Measurements from ENCODE around the gene UACA.
A peak's percentile ranks its signal among the peaks of the same experiment; 100 is the strongest.

The UACA gene

DNA sequence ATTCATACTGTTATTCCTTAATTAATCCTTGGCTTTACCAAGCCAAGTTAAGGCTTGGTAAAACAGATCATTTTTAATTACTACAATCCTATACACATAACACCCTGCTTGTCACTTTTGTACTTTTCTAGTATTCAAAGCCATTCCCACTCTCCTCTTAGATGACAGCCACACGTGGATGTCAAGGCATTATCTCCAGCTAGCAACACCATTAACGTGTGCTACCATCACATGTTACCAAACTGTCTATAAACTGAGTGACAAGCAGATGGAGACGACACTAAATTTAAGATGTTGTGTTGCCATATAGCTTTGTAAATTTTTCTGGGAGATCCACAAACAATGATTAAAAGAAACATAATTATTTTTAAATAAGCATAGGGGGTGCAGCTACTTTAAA is 103.7 kb downstream of the UACA start:
- DNase-seq (ENCODE audit: low spot score), result no peak

DNA sequence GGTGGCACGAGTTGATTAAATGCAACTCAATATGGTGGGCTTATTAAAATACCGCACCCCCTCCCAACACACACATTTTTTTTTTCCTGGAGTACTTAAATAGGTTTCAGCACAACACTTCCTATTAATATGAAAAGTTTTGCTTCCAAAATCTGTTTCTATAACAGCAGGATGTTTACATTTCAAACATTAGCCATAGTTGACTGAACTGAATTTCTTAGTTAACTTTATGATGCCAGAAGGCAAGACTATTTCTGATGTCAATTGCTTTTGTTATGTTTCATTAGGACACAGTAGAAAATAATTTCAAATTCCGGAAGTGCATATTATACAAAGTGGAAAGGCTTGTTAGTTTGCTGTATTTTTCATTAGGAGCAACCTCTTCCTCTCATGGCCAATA is 104.7 kb downstream of the UACA start:
- DNase-seq (ENCODE audit: low spot score), result no peak

DNA sequence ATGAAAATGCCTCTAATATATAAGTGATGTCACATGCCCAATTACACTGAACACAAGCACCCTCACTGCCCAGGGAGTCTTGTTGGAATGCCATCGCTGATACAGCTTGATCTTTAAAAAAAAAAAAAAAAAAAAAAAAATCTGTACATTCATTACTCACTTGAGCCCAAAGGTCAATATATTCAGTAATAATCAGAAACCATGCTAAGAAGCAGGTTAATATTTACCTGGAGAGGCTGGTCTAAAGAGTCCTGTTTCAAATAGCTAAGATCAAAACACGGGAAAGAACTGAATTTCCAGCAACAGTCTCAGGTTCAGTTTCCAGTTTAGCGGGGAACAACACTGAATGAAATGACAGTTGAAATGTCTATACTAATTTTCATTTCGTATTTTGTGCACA is 109.9 kb downstream of the UACA start:
- no peak for DNase-seq (ENCODE audit: low spot score)

DNA sequence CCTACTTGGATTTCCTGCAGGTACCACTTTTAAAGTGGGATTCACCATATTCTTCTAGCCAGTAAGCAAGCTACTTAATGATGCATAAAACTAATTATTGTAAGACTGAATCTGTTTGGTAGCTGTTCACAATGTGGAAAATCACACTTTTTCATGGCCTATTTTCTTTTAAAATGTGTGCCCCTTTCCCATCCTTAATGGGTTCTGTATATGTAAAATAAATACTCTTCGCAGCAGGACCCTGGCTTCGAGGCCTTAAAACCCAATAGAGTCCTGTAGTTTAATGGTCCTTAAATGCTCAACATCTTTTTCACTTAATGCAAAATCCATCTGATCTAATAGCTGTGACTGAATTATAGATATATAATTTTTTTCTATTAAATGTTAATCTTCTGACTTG is 111.0 kb downstream of the UACA start:
- no peak for DNase-seq (ENCODE audit: low spot score)

DNA sequence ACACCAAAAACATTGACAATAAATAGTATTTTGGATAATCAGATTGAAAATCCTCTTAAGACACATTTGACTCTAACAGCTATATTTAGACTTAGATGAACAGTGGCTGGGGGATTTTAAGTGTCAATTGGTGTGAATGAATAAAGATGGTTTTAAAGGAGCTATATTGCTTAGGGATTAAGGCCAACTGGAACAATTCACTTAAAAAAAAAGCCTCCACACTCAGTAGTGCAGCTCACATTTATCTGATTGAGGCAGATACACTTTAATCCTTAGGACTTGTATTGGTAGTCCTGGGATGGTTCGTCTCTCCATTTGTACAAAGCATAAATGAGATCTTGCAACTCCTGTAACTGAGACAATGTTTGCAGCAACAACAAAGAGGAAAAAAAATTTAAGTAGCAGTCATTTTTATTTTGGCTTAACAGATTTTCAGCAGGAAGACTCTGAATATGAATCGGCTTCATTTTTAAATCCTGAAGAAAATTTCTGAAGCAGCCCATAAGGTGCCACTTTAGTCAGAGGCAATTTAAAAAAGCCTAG is 112.0 kb downstream of the UACA start:
- DNase-seq (ENCODE audit: low spot score), result no peak

DNA sequence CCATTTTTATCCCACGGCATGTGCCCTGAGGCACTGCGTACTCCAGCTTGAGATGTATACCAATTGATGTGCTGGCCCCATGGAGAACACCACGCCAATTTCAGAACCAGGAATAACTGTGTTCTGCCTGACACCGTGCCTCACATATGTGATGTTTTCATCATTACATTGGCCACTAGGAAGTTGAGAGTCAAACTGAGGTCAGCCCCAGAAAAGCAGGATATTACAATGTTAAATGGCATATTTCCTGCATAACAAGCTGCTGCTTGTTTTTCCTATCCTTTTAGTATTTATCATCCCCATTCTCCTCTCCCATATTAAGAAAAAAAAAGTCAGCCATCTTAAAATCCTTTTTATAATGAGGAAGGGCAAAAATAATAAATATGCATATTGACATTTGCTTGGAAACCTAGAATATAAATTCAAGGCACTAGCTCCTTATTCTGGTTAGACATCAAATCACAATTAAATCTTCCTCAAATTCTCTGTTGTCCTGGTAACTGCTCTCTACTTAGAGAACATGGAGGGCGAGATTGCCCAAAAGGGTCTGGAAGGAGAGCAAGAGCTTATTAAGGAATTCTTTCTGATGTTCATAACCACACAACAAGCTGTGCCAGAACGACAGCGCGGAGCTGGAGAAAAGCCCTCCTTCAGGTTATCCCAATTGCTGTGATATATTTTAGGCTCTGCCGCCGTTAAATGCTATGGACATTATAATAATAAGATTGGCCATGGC is 112.6 kb downstream of the UACA start:
- no peak for DNase-seq (ENCODE audit: low spot score)

DNA sequence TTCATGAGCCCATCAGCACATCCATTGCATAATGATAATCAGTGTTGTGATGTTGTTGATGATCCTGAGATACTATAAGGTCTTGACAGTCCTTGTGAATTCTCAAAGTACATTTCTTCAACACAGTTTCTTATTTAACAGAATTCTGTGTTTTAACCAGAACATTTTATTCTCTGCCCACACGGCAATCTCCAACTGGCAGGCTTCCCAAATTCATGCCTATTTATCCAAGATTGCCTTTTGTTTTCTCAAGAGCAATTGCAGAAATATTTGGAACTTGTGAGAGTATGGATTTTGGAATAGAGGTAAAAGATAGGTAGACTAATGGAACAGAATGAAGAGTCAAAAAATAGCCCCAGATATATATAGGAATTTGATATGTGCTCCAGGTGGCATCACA is 116.0 kb downstream of the UACA start:
- DNase-seq (ENCODE audit: low spot score), result no peak

DNA sequence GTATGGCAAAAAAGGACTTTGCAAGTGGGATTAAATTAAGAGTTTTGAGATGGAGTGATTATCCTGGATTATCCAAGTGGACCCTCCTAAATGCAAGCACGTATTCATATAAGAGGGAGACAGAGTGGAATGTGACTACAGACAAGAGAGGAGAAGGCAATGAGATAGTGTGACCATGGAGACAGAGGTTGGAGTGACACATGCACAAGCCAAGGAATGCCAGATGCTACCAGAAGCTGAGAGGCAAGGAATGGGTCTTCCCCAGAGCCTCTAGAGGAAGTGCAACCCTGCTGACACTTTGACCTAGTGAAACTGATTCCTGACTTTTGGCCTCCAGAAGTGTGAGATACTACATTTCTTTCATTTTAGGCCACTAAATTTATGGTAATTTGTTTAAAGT is 117.2 kb downstream of the UACA start:
- DNase-seq (ENCODE audit: low spot score), result no peak

DNA sequence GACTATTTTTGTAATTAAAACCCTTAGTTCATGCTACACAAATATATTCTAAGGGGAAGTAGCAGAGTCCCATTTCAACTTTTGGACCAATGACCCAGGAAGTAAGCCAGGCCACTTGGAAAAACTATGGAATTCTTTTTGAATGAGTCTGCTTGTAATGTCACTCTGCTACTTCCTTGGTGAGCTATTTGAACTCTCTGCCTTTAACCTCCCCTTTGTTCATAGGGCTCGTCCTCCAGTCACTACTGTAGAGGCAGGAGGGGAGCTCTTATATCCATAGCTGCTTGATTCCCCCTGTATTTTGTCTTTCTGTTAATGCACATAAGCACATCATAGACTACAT is 119.6 kb downstream of the UACA start:
- DNase-seq (ENCODE audit: low spot score), result no peak

DNA sequence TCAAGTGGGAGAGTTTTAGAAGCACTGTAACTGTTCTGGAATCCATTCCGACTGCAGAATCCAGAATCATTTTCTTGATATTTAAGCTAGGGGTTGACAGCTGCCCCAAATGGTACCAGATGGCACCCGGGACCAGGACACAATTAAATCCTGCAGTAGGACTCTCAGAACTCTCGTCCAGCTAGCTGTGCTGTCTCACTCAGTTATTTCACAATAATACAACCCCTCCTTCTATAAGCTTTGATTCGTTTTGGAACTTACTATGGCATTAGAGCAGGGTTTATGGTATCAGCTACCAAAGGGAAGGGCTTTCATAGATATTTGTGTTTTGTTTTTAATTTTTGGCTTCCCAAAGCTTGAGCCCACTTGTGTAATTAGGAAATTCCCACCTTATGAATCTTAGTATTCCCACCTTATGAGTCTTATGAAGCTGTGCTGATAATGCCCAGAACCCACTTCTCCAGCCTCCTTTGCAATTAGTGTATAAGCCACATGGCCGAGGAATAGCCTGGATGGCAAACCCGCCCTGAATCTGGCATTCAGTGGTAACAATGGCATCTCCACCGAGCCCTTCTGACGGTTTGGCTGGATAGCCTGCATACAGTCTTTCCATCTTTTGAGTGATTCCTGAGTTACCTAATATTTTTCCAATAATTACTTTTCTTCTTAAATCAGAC is 120.1 kb downstream of the UACA start:
- no peak for DNase-seq (ENCODE audit: low spot score)

DNA sequence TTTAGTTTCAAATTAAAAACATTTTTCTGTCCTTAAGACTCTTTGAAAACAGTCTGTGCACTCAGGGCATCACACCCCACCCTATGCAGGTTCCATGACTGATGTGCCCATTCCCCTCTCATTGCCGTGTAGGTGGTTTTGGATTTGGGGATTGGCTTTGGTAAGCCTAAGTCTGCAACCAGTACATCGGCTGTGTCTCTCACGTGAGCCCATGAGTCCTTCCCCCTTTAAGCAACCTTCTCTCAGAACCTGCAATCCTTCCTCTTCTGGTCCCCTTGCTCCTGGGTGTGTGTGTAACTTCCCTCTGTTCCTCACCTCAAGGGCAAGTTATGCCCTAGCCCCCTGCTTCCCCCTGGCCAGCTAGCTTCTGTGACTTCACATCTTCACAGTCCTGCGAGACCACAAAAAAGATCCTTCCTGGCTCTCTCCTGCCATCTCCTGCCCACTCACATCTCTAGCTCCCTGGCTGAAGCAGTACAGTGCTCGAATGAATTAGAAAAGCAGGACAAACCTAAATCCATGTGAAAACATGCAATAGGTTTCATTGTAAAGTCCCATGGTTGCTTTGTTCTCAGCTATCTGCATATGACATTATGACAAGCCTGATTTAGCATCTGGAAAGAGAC is 126.7 kb downstream of the UACA start:
- DNase-seq (ENCODE audit: low spot score), result peak; percentile 44

DNA sequence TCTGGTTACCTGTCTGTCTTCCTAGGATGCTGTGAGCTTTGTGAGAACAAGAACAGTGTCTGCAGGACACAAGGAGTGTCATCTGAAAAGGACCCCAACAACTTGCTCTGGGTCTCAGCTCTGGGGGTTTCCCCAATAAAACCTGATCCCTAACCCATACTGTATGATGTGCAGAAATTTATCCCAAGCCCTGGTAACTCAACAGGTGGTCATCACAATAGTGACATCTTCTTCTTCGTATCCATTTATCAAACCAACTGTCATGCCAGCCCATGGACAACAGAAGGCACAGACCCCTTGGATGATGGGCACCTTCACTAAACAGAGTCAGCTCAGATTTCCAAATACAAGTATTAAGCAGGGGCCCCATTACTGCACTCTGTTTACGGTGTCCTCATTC is 127.5 kb downstream of the UACA start:
- DNase-seq (ENCODE audit: low spot score), result no peak

DNA sequence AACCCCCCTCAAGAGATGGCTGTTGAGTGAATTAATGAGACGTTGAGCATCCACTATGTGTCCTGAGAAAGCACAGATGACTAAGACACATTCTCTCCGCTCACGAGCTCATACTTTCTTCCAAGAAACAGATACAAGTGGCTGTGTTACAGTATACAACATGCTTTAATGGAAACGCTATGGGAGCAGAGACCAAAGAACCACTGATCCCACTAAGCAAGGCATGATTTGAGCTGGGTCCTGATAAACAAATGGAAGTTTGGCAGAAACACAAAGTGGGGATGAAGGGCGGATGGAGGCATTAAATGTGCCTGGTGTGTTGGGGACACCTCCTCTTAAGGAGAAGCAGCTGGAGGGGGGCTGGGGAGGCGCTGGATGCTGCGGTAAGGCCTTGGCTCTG is 129.4 kb downstream of the UACA start:
- DNase-seq (ENCODE audit: low spot score), result no peak

DNA sequence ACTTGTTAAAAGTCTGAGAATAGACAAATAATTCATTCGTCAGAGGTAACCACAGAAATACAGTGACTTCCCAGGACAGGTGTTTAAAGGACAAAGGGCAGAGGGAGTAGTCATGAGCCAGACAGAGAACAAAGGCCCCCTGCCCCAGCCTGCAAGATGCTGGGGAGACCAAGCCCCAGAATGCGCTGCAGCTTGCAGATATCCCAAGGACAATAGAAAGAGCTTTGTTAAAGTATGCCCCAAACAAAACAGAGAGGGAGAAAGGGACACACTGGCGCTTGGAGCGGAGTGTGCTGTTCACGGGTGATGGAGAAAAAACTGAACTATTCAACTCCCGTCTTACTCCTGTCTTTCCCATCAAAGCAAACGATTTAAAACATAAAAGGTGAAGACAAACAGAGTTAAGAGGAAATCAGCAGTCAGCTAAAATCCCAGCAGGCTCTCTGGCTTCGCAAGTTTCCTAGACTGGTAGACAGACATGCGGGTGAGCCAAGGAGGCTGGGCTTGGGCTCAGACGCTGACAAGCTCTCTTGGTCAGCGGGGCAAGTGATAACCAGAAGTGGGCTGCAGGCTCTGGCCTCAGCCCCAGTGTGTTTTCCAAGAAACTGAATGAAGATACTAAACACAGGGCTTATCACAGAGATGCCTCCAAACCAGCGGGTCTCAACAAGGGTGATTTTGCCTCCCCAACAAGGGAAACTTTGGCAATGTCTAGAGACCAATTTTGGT is 130.1 kb downstream of the UACA start:
- peak; percentile 10 for DNase-seq (ENCODE audit: low spot score)

DNA sequence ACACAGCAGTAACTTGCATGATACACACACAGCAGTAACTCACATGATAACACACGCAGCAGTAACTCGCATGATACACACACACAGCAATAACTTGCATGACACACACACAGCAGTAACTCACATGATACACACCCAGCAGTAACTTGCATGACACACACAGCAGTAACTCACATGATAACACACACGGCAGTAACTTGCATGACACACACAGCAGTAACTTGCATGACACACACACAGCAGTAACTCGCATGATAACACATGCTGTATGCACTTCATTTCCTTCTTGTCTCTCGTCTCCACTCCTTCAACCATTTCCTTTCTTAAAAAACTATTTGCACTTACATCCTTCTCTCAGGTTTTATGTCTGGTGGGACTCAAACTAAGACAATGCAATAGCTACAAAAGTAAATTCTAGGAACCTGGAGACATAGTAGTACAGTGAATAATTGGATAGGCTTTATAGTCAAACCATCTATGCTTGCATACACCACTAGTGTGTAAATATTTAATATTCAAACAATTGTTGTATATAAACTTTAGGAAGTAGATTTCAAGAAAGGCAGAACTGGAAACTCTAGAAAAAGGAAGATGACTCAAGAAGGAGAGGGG is 130.8 kb downstream of the UACA start:
- no peak for DNase-seq (ENCODE audit: low spot score)

DNA sequence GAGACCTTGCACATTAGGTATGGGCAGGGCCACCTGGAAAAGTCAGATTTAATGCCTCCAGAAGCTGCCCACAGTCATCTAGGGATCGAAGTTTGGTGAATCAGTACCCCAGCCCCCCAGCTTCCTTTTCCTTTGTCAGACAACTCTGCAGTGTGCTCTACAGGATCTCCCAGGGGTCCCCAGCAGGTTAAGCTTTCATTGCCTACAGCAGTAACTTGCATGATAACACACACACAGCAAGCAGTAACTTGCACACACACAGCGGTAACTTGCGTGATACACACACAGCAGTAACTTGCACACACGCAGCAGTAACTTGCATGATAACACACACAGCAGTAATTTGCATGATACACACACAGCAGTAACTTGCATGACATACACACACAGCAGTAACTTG is 131.3 kb downstream of the UACA start:
- no peak for DNase-seq (ENCODE audit: low spot score)

DNA sequence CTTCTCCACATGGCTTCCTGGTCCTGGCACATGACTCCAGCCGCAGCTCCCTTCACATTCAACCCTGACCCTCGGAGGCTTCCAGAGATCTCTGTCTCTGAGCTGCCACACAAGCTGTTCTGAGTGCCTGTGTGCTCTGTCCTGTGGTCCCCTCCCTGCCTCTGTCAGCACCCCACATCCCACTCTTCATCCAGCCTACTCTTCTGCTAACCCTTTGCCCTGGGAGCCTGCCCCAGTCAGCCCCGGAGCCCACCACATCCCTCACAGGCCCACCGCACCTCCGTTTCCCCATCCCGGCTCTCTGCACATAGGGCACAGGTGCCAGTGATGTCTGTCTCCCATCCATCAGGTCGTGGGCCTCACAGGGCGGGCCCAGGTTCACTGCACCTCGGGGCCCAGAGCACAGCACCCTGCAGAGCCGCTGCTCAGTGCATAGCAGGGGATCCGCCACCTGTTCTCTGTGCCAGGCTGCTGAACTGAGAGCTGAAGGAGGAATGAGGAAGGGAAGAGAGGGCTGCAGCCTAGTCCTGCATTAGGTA is 133.6 kb downstream of the UACA start:
- no peak for DNase-seq (ENCODE audit: low spot score)

DNA sequence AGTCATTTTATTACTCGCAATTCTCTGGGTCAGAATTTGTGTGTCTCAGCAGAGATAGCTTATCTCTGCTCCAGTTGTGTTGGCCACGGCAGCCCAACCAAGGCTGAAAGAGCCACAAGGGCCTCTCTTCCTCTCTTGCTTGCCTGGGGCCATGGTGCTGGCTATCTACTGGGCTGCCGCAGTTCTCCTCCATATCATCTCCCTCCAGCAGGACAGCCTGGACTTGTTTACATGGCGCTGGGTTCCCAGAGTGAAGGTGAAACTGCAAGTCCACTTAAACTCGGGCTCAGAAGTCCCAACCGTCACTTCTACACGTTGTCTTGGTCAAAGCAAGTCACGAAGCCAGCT is 134.8 kb downstream of the UACA start:
- DNase-seq (ENCODE audit: low spot score), result no peak

DNA sequence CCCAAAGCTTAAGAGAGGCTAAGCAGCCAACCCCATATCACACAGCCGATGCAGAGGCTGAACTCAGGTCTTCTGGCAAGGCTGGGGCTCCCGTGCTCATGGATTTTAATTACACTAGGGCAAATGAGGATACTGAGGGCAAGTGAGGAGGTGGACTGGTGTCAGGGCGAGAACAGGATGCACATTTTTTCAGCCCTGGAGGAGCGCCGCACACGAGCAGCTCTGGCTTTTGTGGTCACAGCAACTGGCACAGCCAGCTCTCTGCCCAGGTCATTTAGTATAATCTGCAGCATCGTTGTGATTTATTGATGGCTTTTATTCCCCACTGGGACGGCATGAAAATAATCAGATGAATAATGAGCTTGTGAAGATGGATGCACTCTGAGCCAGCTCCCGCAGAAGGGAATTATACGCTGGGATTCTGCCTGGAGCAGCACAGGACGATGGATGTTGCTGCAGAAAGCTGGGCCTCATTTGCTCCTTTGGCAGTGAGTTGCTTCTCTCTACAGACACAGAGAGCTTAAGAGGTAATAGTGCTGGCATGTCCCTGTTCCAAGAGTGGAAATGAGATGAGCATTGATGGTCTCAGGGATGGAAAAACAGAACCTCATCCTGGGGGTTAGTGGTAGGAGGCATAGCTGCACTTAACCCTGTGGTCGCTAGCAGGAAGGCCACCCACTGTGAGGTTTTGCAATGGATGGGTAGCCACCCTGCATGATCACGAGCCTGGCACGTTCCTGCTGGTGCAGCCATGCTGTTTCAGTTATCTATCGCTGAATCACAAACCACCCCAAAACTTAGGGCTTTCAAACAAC is 135.4 kb downstream of the UACA start:
- peak; percentile 17 for DNase-seq (ENCODE audit: low spot score)

DNA sequence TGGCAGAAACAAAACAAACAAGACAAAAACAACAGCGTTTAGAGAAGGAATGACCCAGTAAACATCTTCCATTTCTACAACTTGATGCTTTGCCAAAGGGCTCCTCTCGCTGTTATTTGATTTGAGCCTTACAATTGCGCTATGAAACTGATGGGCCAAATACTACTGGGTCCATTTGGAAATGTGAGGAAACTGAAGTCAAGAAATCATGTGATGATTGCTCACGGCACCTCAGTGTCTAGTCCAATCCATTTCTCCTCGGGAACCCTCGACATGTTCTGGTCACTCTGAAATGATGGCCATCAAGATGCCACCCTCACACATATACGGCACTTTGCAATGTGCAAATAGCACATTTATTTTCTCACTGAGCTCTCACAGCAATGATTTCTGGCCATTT is 136.0 kb downstream of the UACA start:
- no peak for DNase-seq (ENCODE audit: low spot score)

DNA sequence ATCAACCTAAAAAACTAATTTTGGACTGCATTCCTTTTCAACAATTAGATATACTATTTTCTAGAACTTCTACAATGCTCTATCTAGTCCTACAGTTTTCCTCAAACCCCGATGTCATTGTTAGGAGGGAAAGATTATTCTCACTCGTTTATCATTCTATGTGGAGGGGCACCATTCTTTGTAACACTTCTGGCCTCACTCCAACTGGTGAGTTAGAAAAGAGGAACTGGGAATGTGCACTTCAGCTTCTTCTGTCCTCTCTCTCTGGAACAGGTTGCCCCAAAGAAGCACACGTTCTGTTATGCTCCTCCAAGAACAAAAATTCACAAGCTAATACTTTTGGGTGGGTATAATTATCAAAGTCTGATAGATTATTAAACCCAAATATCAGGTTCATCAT is 137.9 kb downstream of the UACA start:
- peak; percentile 51 for DNase-seq (ENCODE audit: low spot score)

Measured in pons (tissue), 1 donor.